GM19467 (cell line): ENCODE data around the gene CCND1.
"Not testable (repeated sequence)": the region's sequence is repeated elsewhere in the genome, so short reads cannot be mapped to it uniquely, and the experiment has no call there.

Source experiments
- ATAC-seq: cut with Tn5 transposase; IDR thresholded peaks from one replicate; pipeline ENCODE4 v1.9.1; 2021; ENCODE audit warnings: mild to moderate bottlenecking, moderate library complexity; ENCODE audit not compliant: unreplicated experiment

The CCND1 gene

DNA sequence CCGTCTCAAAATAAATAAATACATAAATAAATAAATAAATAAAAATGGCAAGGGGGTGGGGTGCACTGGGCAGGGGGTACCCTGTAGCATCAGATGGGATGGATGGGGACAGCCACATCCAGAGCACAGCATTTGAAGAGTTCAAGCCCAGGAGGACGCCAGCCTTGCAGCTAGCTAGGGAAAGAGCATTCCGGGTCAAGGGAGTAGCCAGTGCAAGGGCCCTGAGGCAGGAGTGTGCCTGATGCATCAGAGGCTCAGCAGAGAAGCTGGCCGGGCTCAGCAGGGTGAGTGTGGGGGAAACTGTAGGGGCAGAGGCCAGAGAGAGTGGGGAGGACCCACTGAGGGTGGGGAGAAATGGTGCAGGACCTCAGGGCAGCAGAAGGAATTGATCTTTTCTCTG, 23.7 kb upstream of the CCND1 start:
- ATAC-seq = no peak

DNA sequence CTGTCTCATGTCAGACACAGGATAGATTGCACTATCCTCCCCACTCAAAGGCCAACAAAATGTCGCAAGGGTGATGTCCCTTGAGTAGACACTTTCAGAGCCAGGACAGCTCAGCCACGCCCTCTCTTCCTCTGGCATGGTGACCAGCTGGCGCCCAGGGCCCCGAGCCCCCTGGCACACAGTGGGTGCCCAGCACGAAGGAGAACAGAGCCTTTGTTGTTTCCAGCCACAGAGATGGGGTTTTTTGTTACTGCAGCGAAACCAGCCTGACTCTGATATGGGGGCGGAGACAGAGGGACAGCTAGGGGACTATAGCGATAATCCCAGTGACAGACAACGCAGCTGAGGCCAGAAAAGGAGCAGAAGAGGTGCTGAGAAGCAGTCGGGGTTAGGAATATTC, 23.3 kb upstream of the CCND1 start:
- ATAC-seq = no peak

DNA sequence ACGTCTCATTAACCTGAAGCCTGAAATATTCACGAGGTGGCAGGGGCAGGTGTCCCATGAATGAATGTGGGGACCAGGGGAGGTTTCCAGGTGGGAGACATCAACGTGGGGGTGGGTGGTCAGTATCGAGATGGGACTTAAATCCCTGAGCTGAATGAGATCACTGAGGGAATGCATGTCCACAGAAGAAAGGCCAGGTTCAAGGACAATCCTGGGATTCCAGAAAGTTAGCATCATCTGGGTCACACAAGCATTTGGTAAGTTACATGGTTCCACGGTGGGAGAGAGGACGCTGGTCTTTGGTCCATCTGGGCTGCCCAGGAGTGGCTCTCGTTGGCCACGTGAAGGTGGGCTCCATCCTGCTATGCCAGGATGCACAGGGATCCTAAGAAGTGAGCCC, 22.7 kb upstream of the CCND1 start:
- no peak for ATAC-seq

DNA sequence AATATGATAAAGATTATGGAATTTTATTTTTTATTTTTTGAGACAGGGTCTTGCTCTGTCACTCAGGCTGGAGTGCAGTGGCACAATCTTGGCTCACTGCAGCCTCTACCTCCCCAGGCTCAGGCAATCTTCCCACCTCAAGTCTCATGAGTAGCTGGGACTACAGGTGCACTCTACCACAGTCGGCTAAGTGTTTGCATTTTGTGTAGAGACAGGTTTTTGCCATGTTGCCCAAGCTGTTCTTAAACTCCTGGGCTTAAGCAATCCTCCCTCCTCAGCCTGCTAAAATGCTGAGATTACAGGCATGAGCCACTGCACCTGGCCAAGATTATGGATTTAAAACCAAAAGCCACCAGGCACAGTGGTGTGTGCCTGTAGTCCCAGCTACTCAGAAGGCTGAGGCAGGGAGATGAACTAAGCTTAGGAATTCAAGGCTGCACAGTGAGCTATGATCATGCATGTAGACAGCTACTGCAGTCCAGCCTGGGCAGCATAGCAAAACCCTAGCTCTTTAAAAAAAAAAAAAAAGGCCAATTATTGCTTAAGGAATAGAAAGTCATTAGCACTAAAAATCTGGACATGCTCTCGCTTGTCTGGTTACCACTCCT, 20.2 kb upstream of the CCND1 start:
- ATAC-seq = no peak

DNA sequence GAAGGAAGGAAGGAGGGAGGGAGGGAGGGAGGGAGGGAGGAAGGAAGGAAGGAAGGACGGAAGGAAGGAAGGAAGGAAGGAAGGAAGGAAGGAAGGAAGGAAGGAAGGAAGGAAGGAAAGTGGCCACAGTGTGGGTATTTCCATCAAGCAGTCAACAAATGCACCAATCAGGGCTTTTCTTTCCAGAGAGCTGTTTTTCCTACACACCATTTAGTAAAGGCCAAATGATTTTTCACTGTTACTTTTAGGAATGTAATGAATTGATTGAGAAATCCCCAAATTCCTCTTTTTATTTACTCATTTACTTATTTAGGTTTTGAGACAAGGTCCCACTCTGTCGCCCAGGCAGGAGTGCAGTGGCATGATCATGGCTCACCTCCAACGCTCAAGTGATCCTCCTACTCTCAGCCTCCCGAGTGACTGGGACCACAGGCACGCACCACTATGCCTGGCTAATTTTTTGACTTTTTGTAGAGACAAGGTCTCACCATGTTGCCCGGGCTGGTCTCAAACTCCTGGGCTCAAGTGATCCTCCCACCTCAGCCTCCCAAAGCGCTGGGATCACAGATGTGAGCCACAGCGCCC, 18.8 kb upstream of the CCND1 start:
- not testable (repeated sequence) for ATAC-seq

DNA sequence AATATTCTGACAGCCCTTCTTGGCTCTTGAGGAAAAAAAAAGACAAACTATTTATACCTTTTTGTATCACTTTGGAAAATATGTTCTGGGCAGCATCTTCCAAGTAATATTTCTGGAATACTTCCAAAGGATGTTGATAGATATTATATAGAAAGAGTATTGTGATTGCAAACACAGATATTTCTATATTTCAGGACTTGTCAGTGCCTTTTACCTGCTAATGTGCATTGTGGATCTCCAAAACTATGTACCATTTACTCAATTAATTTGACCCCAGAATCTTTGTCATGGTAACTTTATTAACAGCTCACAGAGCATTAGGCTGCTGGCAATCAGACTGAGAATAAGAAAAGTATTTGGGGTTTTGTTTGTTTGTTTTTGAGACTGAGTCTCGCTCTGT, 16.7 kb upstream of the CCND1 start:
- ATAC-seq = no peak

DNA sequence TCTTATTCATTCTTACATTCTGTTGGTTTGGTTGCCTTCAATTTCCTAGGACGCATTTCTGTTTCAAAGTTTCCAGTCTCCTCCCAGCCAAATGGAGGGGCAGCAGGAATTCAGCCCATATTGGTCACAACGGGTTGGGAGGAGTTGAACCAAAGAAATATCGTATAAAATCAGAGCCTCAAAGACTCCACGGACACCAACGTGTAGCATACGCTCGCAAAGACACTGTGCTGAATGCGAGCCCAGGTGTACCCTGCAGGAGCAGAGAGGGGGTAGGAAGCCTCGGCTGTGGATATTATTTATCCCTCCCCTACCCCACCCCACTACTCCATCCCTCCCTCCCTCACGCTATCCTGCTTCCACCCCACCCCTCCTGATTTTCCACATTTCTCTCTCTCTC, 15.5 kb upstream of the CCND1 start:
- ATAC-seq = no peak

DNA sequence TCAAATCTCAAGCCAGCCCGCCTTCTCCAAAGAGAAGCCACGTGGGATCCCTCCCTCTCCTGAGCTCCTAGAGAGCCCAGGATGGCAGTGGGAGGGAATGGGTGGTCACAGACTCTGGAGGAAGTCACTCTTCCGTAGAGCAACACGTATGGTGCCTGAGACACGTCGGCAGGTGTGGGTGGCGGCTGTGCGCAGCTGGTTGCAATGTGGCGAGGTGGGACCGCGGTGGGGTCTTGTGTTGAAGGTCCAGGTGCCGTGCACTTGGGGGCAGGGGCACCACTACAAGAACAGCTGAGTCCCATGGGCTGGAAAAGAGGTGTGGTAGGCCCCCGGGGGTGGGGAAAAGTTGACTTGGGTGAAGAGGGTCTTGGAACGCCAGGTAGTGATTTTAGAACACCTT, 13.4 kb upstream of the CCND1 start:
- ATAC-seq = no peak

DNA sequence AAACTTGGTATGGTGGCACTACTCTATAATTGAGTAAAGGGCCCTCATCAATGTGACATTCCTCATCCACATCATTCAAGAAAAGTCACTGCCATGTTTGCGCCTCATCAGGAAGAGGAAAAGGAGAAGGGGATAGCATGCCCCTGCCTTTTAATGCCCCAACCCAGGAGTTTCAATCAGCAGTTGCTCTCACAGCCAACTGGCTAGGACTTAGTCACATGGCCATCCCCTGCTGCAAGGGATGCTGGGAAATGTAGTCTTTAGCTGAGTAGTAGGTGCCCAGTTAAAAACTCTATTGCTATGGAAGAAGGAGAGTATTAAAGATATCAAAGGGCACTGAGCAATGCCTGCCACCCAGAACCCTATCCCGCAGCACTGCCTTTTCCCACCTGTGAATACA, 10.9 kb upstream of the CCND1 start:
- ATAC-seq = no peak

DNA sequence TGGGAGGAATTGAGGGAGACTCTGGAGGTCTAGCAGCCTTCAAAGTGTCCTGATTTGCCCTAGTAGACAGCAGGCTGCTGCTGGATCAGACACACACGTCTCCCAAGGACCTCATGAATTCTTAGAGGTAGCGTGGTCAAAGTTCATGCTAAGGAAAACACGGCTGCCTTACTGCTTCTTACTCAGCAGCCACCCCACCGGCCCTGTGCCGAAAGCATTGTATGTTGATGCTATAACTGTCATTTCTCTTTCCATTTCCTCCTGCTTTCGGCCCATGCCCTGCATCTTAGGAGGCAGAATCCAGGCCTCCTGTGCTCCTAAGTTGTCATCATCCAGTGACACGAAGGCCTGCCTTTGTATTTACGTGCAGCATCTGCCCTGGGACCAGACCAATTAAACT, 10.5 kb upstream of the CCND1 start:
- ATAC-seq = no peak

DNA sequence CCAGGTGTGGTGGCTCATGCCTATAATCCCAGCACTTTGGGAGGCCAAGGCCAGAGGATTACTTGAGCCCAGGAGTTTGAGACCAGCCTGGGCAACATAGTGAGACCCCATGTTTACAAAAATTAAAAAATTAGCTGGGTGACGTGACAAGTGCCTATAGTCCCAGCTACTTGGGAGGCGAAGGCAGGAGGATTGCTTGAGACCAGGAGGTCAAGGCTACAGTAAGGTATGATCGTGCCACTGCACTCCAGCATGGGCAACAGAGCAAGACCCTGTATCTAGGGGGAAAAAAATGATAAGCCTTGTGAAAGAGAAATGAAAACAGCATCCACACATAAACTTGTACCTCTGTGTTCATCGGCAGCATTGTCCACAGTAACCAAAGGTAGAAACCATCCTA, 8.1 kb upstream of the CCND1 start:
- no peak for ATAC-seq

DNA sequence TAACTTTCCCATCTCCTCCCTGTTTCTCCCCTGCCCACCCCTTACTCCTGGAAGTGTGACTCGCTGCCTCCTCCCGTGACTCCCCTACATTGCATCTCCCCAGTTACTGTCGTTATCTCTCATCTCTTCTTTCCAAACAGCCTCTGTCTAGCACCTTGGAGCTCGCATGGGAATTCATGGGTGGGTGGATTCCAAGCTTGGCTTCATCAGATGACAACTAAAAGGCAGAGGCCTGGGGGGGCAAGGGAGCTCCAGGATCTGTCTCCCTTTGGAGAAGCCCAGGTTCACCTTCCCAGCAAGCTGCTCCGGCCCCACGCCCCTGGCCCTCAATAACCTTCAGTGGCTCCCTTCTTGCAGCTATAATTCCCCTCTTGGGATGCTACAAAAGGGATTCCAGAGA, 6.9 kb upstream of the CCND1 start:
- no peak for ATAC-seq

DNA sequence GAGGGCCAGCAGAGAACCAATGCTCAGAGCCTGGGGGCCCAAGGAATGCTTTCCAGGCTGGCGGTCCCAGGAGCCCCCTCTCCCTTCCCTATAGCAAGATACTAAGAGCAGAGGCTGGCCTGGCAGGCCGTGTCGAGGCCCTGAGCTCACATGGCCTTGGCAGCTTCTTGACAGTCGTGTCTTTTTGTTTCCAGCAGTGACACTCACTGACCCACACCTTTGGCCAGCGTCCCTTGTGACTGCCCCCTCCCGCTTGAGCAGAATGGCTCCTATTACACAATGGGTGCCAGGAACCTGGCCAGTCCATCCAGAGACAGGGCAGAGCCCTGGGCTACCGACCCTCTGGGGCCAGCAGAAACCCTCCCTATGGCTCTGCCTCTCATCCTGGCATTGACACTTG, 6.4 kb upstream of the CCND1 start:
- ATAC-seq = no peak

DNA sequence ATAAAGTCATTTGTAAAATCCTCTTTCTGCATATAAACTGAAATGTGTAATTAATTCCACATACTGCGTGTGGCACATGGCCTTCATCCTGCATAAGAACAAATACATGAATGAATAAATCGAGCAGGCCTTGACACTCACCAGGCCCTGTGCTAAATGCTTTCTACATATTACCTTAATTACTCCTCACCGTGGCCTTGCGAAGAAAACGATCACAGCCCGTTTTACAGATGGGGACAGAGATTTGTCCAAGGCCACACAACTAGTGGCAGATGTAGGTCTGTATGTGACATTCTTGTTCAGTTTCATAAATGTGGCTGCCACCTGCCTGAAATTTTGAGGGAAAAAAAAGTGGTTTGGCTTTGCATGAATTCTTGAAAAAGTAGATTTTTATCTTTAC, 5.8 kb upstream of the CCND1 start:
- ATAC-seq = no peak

DNA sequence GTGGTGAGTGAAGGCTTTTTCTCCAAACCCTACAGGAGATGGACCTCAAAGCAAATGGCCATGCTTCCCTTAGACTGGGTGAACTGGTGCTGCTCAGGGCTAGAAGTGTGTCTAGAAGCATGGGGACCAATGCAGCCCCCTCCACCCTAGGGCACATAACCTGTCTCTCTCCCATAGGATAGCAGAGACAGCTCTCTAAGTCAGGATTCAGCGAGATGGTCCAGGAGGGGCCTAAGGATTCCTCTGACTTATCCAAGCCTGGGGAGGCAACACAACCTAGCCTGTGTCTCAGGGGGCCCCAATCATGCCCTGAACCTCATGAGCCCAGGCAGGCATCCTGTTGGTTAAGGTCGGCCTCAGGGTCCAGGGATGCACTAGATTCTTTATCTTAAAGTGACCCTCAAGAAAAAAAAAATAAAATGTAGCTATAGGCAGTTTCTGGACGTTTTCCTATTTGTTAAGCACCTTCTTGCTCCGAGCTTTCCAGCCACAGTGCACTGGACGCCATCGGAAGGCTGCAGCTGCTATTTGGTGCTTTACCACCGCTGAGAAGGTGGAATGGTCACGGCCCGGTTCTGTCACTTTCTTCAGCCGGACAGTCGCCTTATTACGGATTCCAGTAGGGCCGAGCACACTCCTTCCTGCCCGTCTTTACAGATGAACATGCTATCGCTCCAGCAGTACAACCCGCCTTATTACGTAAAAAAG, 5.0 kb upstream of the CCND1 start:
- ATAC-seq = no peak

DNA sequence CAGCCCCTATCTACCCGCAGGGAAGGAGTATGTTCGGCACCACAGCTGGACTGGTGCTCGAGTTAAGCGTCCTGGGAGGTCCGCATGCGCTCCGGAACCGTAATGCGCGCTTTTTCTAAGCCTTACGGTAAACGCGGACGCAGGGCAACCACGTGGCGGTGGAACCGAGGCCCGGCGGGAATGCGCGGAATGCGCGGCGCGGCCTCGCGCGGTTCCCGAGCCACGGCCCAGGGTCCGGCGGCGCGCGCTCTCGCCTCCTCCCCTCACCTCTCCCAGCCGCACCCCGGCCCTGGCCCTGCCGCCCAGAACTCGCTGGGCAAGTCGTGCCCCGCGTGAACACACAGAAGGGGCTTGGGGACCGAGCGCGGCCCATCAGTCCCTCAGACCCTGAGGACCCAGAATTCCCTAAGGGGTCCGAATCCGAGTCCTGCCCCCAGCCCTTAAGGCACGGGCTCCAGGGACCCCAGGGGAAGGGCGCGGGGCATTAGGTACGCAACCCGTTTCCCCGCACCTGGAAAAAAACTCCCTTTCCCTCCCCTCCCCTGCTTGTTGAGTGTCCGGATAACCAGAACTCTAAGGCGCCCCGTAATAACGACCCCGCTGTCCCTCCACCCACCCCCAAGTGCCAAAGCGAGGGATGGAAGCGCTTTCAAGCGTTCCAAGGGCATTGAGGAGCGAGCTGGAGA, 4.3 kb upstream of the CCND1 start:
- no peak for ATAC-seq

DNA sequence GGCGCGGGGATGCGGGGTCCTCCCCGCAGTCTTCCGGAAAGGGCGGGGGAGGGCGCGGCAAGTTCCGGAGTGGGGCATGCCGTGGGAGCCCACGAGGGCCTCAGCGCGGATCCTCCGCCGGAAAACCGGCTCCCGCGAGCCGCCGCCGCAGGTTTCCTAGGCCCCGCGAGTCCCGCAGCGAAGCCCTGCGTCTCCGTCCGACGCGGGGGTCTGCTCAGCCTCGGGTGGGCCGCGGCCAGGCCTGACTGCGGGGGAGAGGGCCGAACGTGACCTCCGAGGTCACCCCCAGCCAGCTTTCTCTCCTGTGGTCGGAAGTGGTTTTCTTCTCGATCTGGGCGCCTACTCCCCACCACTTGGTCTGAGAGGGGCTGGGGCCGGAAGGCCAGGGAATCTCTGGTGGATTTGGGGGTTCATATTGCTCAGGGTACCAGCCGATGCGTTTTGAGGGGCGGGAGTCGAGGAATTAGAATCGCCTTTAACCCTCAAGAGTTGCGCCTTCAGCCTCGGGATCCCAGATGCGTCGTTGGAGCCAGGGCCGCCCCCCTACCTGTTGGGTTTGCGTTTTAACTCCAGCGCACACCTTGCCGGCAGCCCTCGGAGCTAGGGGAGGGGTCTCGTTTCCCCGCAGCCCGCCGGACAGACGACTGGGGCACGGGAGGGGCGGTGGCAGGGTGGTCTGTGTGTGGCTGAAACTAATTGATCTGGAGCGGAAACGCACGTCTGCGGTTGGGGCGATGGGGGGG, 3.6 kb upstream of the CCND1 start:
- ATAC-seq = no peak

DNA sequence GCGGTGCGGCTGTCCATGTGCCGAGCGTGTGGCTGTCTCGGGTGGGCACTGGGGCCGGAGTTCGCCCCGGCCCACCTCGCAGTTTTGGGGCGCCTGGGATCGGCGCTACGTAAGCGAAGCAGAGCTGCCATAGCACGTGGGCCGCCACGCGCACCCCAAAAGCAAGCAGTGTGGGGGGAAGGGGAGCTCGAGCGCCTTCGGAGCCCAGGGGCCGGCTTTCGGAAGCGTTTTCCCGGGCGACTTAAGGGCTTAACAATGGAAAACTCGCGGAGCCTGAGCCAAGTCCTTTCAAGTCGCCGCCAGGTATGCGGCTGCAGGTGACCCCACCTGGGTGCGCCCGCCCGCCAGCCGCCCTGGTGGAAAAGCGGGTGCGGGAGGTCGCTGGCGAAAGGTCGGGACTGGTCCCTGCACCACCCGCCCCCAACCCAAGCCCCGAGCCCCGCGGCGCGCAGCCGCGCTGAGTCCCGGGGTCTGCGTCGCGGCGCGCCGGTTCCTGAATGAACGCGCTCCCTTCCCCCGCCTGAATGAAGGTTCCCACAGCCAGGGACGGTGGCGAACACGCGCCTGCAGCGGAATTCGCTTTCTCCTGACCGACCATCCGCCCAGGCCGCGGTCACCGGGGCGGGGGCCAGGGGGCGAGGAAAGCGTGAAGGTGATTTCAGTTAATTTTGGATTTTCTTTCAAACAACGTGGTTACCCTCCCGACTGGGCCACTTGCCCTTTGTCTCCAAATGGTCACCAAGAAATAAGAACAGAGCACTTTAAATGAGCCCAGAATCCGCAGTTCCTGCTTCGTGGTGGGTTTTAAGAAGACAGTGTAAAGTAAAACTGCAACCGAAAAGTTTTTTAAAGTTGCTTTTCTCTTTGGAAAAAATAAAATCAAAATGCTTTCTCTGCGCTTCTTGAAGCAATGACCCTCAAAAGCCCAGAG, 2.8 kb upstream of the CCND1 start:
- ATAC-seq = no peak

DNA sequence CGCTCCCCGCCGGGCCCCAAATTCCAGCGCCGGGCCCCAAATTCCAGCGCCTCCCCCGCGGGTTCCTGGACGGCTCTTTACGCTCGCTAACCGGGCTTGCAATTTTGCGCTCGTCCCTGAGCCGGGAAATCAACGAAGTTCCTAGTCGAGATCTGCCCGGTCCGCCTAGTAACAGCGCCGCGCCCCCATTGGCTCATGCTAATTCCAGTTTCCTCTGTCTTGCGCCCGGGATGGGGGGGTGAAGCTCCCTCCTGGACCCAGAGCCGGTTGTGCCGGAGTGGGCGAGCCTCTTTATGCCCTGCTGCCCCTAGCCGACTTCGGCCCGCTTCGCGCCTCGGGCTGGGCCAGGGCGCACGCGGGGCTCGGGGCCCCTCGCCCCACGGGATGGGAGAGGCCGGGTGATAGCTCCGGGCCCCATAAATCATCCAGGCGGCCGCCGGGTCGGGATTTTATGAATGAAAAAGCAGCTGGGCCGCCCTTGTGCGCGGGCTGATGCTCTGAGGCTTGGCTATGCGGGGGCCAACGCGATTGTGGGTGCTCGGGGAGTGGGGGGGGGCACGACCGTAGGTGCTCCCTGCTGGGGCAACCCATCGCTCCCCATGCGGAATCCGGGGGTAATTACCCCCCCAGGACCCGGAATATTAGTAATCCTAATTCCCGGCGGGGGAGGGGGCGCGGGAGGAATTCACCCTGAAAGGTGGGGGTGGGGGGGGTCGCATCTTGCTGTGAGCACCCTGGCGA, 1.8 kb upstream of the CCND1 start:
- ATAC-seq = no peak

DNA sequence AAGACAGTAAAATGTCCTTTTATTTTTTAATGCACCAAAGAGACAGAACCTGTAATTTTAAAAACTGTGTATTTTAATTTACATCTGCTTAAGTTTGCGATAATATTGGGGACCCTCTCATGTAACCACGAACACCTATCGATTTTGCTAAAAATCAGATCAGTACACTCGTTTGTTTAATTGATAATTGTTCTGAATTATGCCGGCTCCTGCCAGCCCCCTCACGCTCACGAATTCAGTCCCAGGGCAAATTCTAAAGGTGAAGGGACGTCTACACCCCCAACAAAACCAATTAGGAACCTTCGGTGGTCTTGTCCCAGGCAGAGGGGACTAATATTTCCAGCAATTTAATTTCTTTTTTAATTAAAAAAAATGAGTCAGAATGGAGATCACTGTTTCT, 1.1 kb upstream of the CCND1 start:
- no peak for ATAC-seq
